ENCODE data around the gene SNX13. TPM values are rescaled to one million over a fixed set of nuclear protein-coding genes. Genes with fewer than 3 reads are reported as not detected.

Gene SNX13
- polyA plus RNA-seq, 1 of the 3 experiments (the other 2 are of a cell fraction) = 13.0 TPM

GRCh38 chr7:17940302-17940883 lies at the start of gene SNX13 (continued):
- no peak for TF ChIP-seq ZBTB33 (IDR thresholded peaks at IDR 0.05; ENCODE audit: borderline replicate concordance, low read depth)
- no peak for TF ChIP-seq FOSL2 (IDR thresholded peaks at IDR 0.05; ENCODE audit: borderline replicate concordance, low read depth)
- TF ChIP-seq IRF3 (IDR thresholded peaks at IDR 0.05; ENCODE audit: low read depth, low read length) = no peak
- 0 out of 2 replicates have a peak, but pooled peaks have one; percentile 36 for TF ChIP-seq ELF1 (IDR thresholded peaks at IDR 0.05)
- TF ChIP-seq JUND (IDR thresholded peaks at IDR 0.05) = no peak
- peak in 1 of 2 experiments; percentile 23; a peak in 1 of 4 replicates for TF ChIP-seq EP300 (IDR thresholded peaks at IDR 0.05; ENCODE audit: borderline replicate concordance in 1 of 2, low read depth in 1 of 2, low read length in 1 of 2)
- TF ChIP-seq SIN3A (IDR thresholded peaks at IDR 0.05; ENCODE audit: borderline replicate concordance, low read depth, low read length) = peak; percentile 53; the same call in 1 of the 2 replicates
- TF ChIP-seq RAD21 (IDR thresholded peaks at IDR 0.05; ENCODE audit: low read length) = peak; percentile 10; the same call in 1 of the 2 replicates
- TF ChIP-seq GATA2 (CRISPR knock-in tag; IDR thresholded peaks at IDR 0.05) = no peak
- TF ChIP-seq RCOR1 (IDR thresholded peaks at IDR 0.05; ENCODE audit: low read length) = no peak
- TF ChIP-seq FOXJ3 (CRISPR knock-in tag; IDR thresholded peaks at IDR 0.05) = no peak
- no peak for TF ChIP-seq FOXM1 (IDR thresholded peaks at IDR 0.05; ENCODE audit: low read depth)

GRCh38 chr7:17989546-17989945 lies 49.3 kb upstream of the SNX13 start:
- no peaks in the 10 kb centered on the region for H3K9me2 ChIP-seq
- ChIA-PET CTCF (interaction anchor here (1.4 to 1.5 kb wide), 2 partner anchors 82 to 220 kb away, joined by 3 to 6 read pairs; no protein-coding TSS in a partner anchor), POLR2A (no interaction called here)
- no peak overlapping the region for H3K9ac ChIP-seq
- DNase-seq = no peak
- H4K20me1 ChIP-seq (ENCODE audit: insufficient read depth) = no peaks in the 10 kb centered on the region
- no peak overlapping the region for H3K4me2 ChIP-seq
- H3K4me3 ChIP-seq (ENCODE audit: low read depth in 2 of 2, low read length in 1 of 2) = no peak overlapping the region
- no peaks in the 10 kb centered on the region for H3F3A ChIP-seq (replicated peaks; ENCODE audit: insufficient read depth)
- no peaks in the 10 kb centered on the region; a peak in 1 of 4 replicates for H3K4me1 ChIP-seq (ENCODE audit: control insufficient read depth in 1 of 2, insufficient read depth in 2 of 2, low read depth in 1 of 2, low read length in 1 of 2)
- no peaks in the 10 kb centered on the region; the same call in 1 of the 2 replicates for H3K27me3 ChIP-seq (ENCODE audit: insufficient read depth)
- WGBS (ENCODE audit: low lambda C conversion rate) = 34% methylated on average over 5 of the region's 5 CpGs
- no peaks in the 10 kb centered on the region for H3K36me3 ChIP-seq (replicated peaks in 1 of 2; ENCODE audit: control insufficient read depth in 1 of 2, insufficient read depth in 2 of 2, low read length in 1 of 2)
- no peaks in the 10 kb centered on the region for H3K79me2 ChIP-seq (ENCODE audit: insufficient read depth)
- peak overlapping the region; percentile 38; the same call in 1 of the 2 replicates for H2AFZ ChIP-seq (ENCODE audit: low read depth)
- TF ChIP-seq JUND (IDR thresholded peaks at IDR 0.05) (no peak), MXI1 (IDR thresholded peaks at IDR 0.05; ENCODE audit: low read depth, low read length) (no peak), SIN3A (IDR thresholded peaks at IDR 0.05; ENCODE audit: borderline replicate concordance, low read depth, low read length) (no peak), RFX5 (IDR thresholded peaks at IDR 0.05; ENCODE audit: low read length) (no peak), PBX3 (IDR thresholded peaks at IDR 0.05) (no peak), MEF2A (IDR thresholded peaks at IDR 0.05; ENCODE audit: borderline replicate concordance, low read depth) (no peak), REST (IDR thresholded peaks at IDR 0.05; ENCODE audit: low read depth, low read length) (no peak), TCF12 (IDR thresholded peaks at IDR 0.05) (no peak)
- no peaks in the 10 kb centered on the region for H3K9me3 ChIP-seq
- no peak overlapping the region for H3K27ac ChIP-seq (ENCODE audit: low read depth in 2 of 2, low read length in 1 of 2)
